GM15510 (cell line): ENCODE data around the gene GLP2R.

Experiments
- POLR2A ChIP-seq: IDR thresholded peaks from 3 replicates; pipeline ENCODE4 v1.6.1; 2011; ENCODE audit warnings: borderline replicate concordance; ENCODE audit not compliant: insufficient read length; ENCODE audit errors: extremely low read depth

GLP2R gene

GRCh38 chr17:9912121-9913099 lies 86.7 kb downstream of the GLP2R start:
- TF ChIP-seq POLR2A = no peak

- TF ChIP-seq POLR2A = no peak
Observed at GRCh38 chr17:9913476-9913875, 87.8 kb downstream of the GLP2R start.

- TF ChIP-seq POLR2A = no peak
Observed at GRCh38 chr17:9916108-9916507, 90.4 kb downstream of the GLP2R start.

- no peak for TF ChIP-seq POLR2A
Observed at GRCh38 chr17:9917131-9917530, 91.4 kb downstream of the GLP2R start.

- no peak for TF ChIP-seq POLR2A
Observed at GRCh38 chr17:9917801-9918200, 92.1 kb downstream of the GLP2R start.

- no peak for TF ChIP-seq POLR2A
Observed at GRCh38 chr17:9918352-9918751, 92.6 kb downstream of the GLP2R start.

GRCh38 chr17:9918804-9919352 lies 93.2 kb downstream of the GLP2R start:
- TF ChIP-seq POLR2A = no peak

GRCh38 chr17:9922012-9922848 lies 96.5 kb downstream of the GLP2R start:
- no peak for TF ChIP-seq POLR2A

GRCh38 chr17:9924735-9925191 lies 99.0 kb downstream of the GLP2R start:
- TF ChIP-seq POLR2A = no peak

- TF ChIP-seq POLR2A = no peak
Observed at GRCh38 chr17:9925457-9925856, 99.7 kb downstream of the GLP2R start.

- no peak for TF ChIP-seq POLR2A
Observed at GRCh38 chr17:9926150-9926804, 100.6 kb downstream of the GLP2R start.

GRCh38 chr17:9928601-9929333 lies 103.0 kb downstream of the GLP2R start:
- no peak for TF ChIP-seq POLR2A

GRCh38 chr17:9929871-9930270 lies 104.1 kb downstream of the GLP2R start:
- no peak for TF ChIP-seq POLR2A
